Lower lobe of right lung (tissue), 2 donors: ENCODE results near the gene ATXN7L3. TPM values are rescaled to one million over a fixed set of nuclear protein-coding genes. Genes with fewer than 3 reads are reported as not detected.

Experiments used
- ATAC-seq, 2 donors: fragments of 200-7000 bp; cut with Tn5 transposase; one replicate each; pipeline ENCODE4 v1.9.1; 2020 to 2022; ENCODE audit warnings: mild to moderate bottlenecking in 2 of 2, moderate library complexity in 2 of 2
- DNase-seq: peaks from one replicate; pipeline ENCODE4 v3.0.0-alpha.2; 2020
- H3K27ac ChIP-seq: fragments of 200-600 bp; one replicate; pipeline ENCODE4 v1.8.0; 2022
- H3K27me3 ChIP-seq: fragments of 200-600 bp; one replicate; pipeline ENCODE4 v1.8.0; 2022; ENCODE audit warnings: low read depth
- H3K36me3 ChIP-seq: fragments of 200-600 bp; one replicate; pipeline ENCODE4 v1.8.0; 2022; ENCODE audit warnings: mild to moderate bottlenecking
- H3K4me1 ChIP-seq: fragments of 200-600 bp; one replicate; pipeline ENCODE4 v1.8.0; 2022
- H3K4me3 ChIP-seq: fragments of 200-600 bp; one replicate; pipeline ENCODE4 v1.8.0; 2022; ENCODE audit warnings: mild to moderate bottlenecking
- H3K9me3 ChIP-seq: fragments of 200-600 bp; one replicate; pipeline ENCODE4 v1.8.0; 2022
- intact Hi-C: fragments of 100-400 bp; cut with DNase I; formaldehyde crosslinking; loops from one replicate; pipeline ENCODE4 v1.11.0; 2022
- total RNA-seq: library from RNA; stranded (reverse); fragmentation: NEBNext Ultra II Directional; extraction: Animal tissue kit (Norgen Biotek cat#: 25700); gene quantifications from one replicate; pipeline ENCODE4 v1.2.1, GENCODE V29; 2021
- TF ChIP-seq, protein P1 (sequence below): fragments of 200-600 bp; IDR thresholded peaks from one replicate; pipeline ENCODE4 v1.8.0; 2022; ENCODE audit warnings: antibody characterized with exemption, mild to moderate bottlenecking
- donor health status: DM: no; HTN: yes; CAD: no; lungs with severe emphysema.

Gene ATXN7L3
- total RNA-seq, 1 donor from 2014 or later: 67.4 TPM

DNA sequence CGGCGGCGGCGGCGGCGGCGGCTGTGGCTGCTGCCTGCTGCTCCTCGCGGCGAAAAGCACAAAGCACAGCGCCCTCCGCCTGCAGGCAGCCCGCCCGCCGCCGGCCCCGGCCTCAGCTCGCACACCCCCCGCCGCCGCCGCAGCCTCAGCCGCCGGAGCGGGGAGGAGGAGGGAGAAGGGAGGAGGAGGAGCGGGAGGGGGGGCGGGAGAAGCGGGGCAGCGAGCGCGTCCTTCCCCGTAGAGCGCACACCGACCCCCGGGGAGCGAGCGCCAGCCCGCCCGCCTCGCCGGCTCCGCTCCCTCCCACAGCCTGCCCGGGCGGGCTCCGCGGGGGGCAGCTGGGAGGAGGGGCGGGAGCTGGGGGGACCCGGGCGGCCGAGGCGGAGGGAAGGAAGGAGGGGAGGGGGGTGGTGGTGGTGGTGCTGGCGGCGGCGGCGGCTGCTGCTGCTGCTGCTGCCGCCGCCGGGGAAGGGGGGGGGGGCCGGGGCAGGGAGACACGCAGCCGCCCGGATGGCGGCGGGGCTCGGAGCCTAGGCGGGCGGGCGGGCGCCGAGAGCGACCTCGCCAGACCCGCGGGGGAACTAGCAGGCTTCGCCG lies 20.0 kb upstream of the ATXN7L3 start, which contains the start of gene UBTF:
TSS of gene UBTF (minus strand) at position 60 of the 597 bp plus-strand sequence. CDS start 1,446 bp downstream, outside the sequence.
- peaks cover 41% of the 10 kb centered on the region for H3K4me1 ChIP-seq

DNA sequence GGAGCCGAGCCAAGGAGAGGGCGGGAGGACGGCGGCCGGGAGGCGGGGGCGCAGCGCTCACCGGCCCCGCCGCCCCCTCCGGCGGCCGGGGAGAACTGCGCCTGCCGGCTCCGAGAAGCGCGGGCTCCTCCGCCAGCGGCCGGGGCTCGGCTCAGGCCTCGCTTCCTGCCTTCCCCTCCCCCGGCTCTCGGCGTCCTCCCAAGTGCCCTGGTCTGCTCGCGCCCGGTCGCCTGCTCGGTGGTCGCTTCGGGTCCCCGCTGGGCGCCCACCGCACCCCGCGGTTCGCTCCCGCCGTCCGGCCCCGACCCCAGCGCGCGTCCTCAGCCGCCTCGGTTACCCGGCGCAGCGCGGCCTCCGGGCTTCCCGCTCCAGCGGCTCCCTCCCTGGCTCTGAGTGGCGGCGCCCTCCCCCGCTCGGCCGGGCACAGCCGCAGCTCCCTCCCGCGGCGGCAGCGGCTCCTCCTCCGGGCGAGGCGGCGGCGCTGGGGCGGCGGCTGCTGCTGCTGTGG lies 19.5 kb upstream of the ATXN7L3 start:
- TF ChIP-seq, protein P1, sequence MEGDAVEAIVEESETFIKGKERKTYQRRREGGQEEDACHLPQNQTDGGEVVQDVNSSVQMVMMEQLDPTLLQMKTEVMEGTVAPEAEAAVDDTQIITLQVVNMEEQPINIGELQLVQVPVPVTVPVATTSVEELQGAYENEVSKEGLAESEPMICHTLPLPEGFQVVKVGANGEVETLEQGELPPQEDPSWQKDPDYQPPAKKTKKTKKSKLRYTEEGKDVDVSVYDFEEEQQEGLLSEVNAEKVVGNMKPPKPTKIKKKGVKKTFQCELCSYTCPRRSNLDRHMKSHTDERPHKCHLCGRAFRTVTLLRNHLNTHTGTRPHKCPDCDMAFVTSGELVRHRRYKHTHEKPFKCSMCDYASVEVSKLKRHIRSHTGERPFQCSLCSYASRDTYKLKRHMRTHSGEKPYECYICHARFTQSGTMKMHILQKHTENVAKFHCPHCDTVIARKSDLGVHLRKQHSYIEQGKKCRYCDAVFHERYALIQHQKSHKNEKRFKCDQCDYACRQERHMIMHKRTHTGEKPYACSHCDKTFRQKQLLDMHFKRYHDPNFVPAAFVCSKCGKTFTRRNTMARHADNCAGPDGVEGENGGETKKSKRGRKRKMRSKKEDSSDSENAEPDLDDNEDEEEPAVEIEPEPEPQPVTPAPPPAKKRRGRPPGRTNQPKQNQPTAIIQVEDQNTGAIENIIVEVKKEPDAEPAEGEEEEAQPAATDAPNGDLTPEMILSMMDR: peak; percentile 37
- no peaks in the 10 kb centered on the region for H3K27me3 ChIP-seq
- no peaks in the 10 kb centered on the region for H3K9me3 ChIP-seq
- H3K4me3 ChIP-seq: peak overlapping the region; percentile 97
- ATAC-seq: peak; percentile 58 to 65
- intact Hi-C loops: loop anchor here (10.0 kb wide), 1 partner anchor 126 kb away; the partner anchor contains the start of gene GRN
- H3K36me3 ChIP-seq: peaks cover 37% of the 10 kb centered on the region
- peak overlapping the region; percentile 96 for H3K27ac ChIP-seq
- peak; percentile 81 for DNase-seq
- peaks cover 41% of the 10 kb centered on the region for H3K4me1 ChIP-seq

More for the DNA sequence above, 20.0 kb upstream of the ATXN7L3 start, which contains the start of gene UBTF:
- H3K36me3 ChIP-seq: peaks cover 31% of the 10 kb centered on the region
- H3K27ac ChIP-seq: peak within 1 kb of the TSS; percentile 96
- no peaks in the 10 kb centered on the region for H3K9me3 ChIP-seq
- intact Hi-C loops: loop anchor here (10.0 kb wide), 1 partner anchor 125 kb away; the partner anchor contains the start of gene GRN
- peak within 1 kb of the TSS; percentile 97 for H3K4me3 ChIP-seq
- H3K27me3 ChIP-seq: no peaks in the 10 kb centered on the region
- DNase-seq: peak; percentile 76
- peak; percentile 7 to 33 for ATAC-seq
- TF ChIP-seq, protein P1: no peak

DNA sequence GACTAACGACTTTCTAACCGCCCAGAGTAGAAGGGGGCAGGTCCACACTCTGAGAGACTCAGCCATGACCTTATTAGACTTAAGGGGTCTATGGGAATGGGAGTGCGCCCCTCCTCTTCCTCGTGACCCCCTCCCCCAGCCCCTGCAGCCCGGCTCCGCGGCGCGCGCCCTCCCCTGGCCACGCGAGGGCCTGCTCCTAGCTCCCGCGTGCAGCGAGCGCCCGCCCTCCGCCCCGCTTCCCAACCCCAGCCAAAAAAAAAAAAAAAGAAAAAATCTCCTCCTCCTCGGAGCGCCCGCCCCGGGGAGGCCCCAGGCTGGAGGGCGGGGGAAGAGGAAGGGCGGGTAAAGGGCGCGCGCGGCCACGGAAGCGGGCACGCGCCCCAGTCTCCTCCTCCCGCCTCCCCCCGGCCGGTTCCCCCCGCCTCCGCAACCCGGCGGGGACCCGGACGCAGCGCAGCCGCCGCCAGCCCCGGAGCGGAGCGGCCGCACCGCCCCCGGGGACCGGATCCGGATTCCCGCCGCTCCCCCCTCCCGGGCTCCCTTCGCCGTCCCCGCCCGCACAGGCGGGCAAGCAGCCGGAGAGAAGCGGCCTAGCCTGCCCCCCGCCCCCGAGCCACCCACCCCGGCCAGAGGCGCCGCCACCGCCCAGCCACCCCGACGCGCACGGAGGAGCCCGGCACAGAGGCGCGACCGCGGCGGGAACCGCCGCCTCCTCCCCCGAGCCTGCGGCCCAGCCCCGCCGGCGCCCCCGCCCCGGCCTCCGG lies 18.8 kb upstream of the ATXN7L3 start:
- intact Hi-C loops: loop anchor here (10.0 kb wide), 1 partner anchor 126 kb away; the partner anchor contains the start of gene GRN
- ATAC-seq: peak; percentile 74 to 88
- TF ChIP-seq, protein P1: peak; percentile 68
- H3K27ac ChIP-seq: peak overlapping the region; percentile 96
- peaks cover 43% of the 10 kb centered on the region for H3K36me3 ChIP-seq
- H3K9me3 ChIP-seq: no peaks in the 10 kb centered on the region
- DNase-seq: peak; percentile 90
- H3K27me3 ChIP-seq: no peaks in the 10 kb centered on the region
- H3K4me3 ChIP-seq: peak overlapping the region; percentile 97
- peaks cover 35% of the 10 kb centered on the region for H3K4me1 ChIP-seq

DNA sequence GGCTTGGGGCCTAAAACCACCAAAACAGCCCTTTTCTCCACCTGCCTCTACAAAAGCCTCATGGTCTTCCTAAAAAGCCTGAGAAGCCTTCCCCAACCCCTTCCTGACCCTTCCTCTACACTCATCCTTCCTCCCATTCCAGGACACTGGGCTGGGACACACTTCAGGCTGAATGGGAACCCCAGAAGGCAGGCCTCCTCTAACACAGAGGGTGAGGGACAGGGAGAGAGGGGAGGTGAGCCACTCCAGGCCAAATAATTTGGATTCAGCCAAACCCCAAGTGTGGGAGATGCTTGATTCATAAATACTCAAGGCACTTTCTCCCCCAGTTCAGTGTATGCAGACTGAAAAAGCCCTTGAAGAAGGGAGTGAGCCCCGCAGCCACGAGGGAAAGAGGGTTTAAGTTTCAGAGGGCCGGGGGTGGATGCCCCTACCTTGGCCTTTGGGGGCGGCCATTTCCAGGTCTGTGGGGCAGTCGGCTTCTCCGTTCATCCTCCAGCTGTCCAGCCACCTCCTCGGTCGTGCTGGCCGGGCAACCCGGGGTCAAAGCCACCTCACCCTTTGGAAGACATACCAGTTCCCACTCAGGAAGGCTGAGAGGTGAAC lies 18.2 kb upstream of the ATXN7L3 start:
- H3K9me3 ChIP-seq: no peaks in the 10 kb centered on the region
- DNase-seq (no peak), ATAC-seq (no peak)
- H3K27me3 ChIP-seq: no peaks in the 10 kb centered on the region
- peaks cover 50% of the 10 kb centered on the region for H3K36me3 ChIP-seq
- intact Hi-C loops: loop anchor here (10.0 kb wide), 1 partner anchor 127 kb away; the partner anchor contains the start of gene GRN
- H3K4me1 ChIP-seq: peaks cover 28% of the 10 kb centered on the region
- TF ChIP-seq, protein P1: no peak
- peak overlapping the region; percentile 97 for H3K4me3 ChIP-seq
- peak overlapping the region; percentile 96 for H3K27ac ChIP-seq

DNA sequence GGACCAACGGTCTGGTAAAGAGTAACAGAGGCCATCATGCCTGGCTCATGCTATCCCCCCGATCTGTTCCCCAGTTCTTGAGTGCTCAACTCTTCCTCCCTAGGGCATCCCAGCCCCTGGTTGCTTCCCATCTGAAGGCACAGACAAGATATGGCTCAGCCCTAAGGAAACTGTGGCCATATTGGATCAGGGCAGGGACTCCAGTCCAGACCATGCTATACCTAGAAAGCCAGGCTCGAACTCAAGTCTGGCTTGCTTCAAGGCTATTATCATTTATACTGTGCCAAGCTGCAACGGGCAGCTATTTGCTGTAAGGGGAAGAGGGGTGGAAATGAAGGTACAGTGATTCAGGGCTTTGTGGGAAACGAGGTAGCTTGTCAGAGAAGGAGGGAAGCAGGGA lies 17.0 kb upstream of the ATXN7L3 start:
- intact Hi-C loops: loop anchor here (10.0 kb wide), 1 partner anchor 128 kb away; the partner anchor contains the start of gene GRN
- TF ChIP-seq, protein P1: no peak

More for the DNA sequence above, 17.0 kb upstream of the ATXN7L3 start:
- Histone ChIP-seq H3K4me3 (no peak overlapping the region), H3K36me3 (peaks cover 60% of the 10 kb centered on the region), H3K4me1 (peaks cover 23% of the 10 kb centered on the region), H3K27me3 (no peaks in the 10 kb centered on the region), H3K27ac (no peak overlapping the region), H3K9me3 (no peaks in the 10 kb centered on the region)
- DNase-seq (no peak), ATAC-seq (no peak)
